ENCODE data around the gene PPP2R2B. TPM values are rescaled to one million over a fixed set of nuclear protein-coding genes. Genes with fewer than 3 reads are reported as not detected.
A peak's percentile ranks its signal among the peaks of the same experiment; 100 is the strongest.

The PPP2R2B gene
- total RNA-seq, 1 donor from 2014 or later: 0.35 TPM

DNA sequence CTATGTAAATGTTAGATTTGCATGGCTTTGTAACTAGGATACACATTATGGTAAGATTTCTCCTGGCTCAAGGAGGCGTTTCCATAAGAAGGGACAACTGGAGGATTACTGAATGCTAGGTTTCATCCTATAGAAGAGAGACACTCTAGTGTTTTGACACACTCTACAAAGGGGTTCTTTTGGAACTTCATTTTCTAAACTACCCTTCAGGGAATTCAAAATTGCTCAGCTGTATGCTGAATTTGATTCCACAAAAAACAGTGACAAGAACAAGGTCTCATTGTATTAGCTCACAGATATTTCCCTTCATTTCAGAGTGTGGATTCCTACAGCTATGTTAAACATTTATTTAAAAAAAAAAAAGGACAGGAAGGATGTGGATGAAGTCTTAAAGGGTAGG lies 151.7 kb downstream of the PPP2R2B start:
- Mint-ChIP-seq H3K4me3 (ENCODE audit: unreplicated experiment) (no peak overlapping the region), H3K9me3 (ENCODE audit: low read depth) (peaks cover 14% of the 10 kb centered on the region), H3K27ac (ENCODE audit: unreplicated experiment) (no peak overlapping the region), H3K27me3 (ENCODE audit: low read depth) (no peaks in the 10 kb centered on the region), H3K36me3 (ENCODE audit: low read depth) (peaks cover 3% of the 10 kb centered on the region), H3K4me1 (ENCODE audit: low read depth) (peaks cover 12% of the 10 kb centered on the region)
- TF ChIP-seq, protein P1, sequence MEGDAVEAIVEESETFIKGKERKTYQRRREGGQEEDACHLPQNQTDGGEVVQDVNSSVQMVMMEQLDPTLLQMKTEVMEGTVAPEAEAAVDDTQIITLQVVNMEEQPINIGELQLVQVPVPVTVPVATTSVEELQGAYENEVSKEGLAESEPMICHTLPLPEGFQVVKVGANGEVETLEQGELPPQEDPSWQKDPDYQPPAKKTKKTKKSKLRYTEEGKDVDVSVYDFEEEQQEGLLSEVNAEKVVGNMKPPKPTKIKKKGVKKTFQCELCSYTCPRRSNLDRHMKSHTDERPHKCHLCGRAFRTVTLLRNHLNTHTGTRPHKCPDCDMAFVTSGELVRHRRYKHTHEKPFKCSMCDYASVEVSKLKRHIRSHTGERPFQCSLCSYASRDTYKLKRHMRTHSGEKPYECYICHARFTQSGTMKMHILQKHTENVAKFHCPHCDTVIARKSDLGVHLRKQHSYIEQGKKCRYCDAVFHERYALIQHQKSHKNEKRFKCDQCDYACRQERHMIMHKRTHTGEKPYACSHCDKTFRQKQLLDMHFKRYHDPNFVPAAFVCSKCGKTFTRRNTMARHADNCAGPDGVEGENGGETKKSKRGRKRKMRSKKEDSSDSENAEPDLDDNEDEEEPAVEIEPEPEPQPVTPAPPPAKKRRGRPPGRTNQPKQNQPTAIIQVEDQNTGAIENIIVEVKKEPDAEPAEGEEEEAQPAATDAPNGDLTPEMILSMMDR (IDR thresholded peaks at IDR 0.05): no peak
- DNase-seq (ENCODE audit: low spot score): no peak

GRCh38 chr5:146726020-146726419 lies 152.5 kb downstream of the PPP2R2B start:
- no peak overlapping the region for H3K27ac Mint-ChIP-seq (ENCODE audit: unreplicated experiment)
- no peak for DNase-seq (ENCODE audit: low spot score)
- TF ChIP-seq, protein P1 (IDR thresholded peaks at IDR 0.05): no peak
- no peaks in the 10 kb centered on the region for H3K27me3 Mint-ChIP-seq (ENCODE audit: low read depth)
- H3K36me3 Mint-ChIP-seq (ENCODE audit: low read depth): peaks cover 3% of the 10 kb centered on the region
- peaks cover 5% of the 10 kb centered on the region for H3K4me1 Mint-ChIP-seq (ENCODE audit: low read depth)
- H3K9me3 Mint-ChIP-seq (ENCODE audit: low read depth): peaks cover 14% of the 10 kb centered on the region
- no peak overlapping the region for H3K4me3 Mint-ChIP-seq (ENCODE audit: unreplicated experiment)

DNA sequence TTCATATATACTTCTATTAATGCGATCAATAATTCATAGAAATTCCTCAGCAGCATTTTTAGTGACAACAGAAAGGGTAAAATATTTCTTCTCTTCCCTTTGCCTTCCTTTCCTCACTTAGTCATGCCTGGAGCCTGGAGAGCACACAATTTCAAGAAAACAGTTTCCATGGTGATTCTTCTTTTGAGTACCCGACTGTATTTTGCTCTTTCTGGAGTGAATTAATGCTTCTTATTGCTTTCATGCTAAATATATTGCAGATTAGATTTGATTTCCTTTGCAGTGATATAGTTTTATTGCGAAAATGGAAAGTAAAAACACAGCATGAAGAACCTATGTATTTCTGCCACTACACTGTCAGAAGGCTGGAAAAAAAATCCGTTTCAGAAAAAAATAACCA lies 153.5 kb downstream of the PPP2R2B start:
- TF ChIP-seq, protein P1 (IDR thresholded peaks at IDR 0.05): no peak
- Mint-ChIP-seq H3K27me3 (ENCODE audit: low read depth) (no peaks in the 10 kb centered on the region), H3K4me1 (ENCODE audit: low read depth) (peaks cover 5% of the 10 kb centered on the region), H3K36me3 (ENCODE audit: low read depth) (peaks cover 3% of the 10 kb centered on the region), H3K9me3 (ENCODE audit: low read depth) (peaks cover 14% of the 10 kb centered on the region), H3K27ac (ENCODE audit: unreplicated experiment) (no peak overlapping the region), H3K4me3 (ENCODE audit: unreplicated experiment) (no peak overlapping the region)
- DNase-seq (ENCODE audit: low spot score): no peak

DNA sequence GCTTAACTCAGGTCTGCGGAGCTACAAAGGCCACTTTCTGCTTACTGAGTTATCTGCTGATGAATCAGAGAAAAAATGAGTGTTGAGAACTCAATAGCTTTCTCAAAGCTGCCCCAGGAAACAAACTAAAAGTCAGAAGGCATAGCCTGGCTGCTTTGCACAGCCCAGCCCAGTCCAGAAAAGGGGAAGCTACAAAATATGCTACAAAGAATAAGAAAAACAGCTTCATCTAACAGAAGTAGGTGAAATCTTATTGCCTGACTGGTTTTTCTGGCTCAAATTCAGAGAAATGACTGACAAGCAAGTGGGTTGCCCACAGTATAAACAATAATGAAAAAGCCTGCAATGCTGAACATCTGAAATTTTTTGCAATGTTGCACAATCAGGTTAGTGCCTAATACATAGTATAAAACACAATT lies 156.2 kb downstream of the PPP2R2B start:
- no peak for DNase-seq (ENCODE audit: low spot score)
- H3K27me3 Mint-ChIP-seq (ENCODE audit: low read depth): peaks cover 3% of the 10 kb centered on the region
- H3K36me3 Mint-ChIP-seq (ENCODE audit: low read depth): no peaks in the 10 kb centered on the region
- no peak overlapping the region for H3K4me3 Mint-ChIP-seq (ENCODE audit: unreplicated experiment)
- peaks cover 5% of the 10 kb centered on the region for H3K4me1 Mint-ChIP-seq (ENCODE audit: low read depth)
- H3K9me3 Mint-ChIP-seq (ENCODE audit: low read depth): peaks cover 3% of the 10 kb centered on the region
- TF ChIP-seq, protein P1 (IDR thresholded peaks at IDR 0.05): no peak
- peak overlapping the region; percentile 64 for H3K27ac Mint-ChIP-seq (ENCODE audit: unreplicated experiment)

GRCh38 chr5:146721073-146721815 lies 157.3 kb downstream of the PPP2R2B start:
- H3K9me3 Mint-ChIP-seq (ENCODE audit: low read depth): peaks cover 3% of the 10 kb centered on the region
- no peak overlapping the region for H3K27ac Mint-ChIP-seq (ENCODE audit: unreplicated experiment)
- peaks cover 5% of the 10 kb centered on the region for H3K4me1 Mint-ChIP-seq (ENCODE audit: low read depth)
- no peak for DNase-seq (ENCODE audit: low spot score)
- H3K4me3 Mint-ChIP-seq (ENCODE audit: unreplicated experiment): no peak overlapping the region
- no peaks in the 10 kb centered on the region for H3K36me3 Mint-ChIP-seq (ENCODE audit: low read depth)
- H3K27me3 Mint-ChIP-seq (ENCODE audit: low read depth): peaks cover 3% of the 10 kb centered on the region
- TF ChIP-seq, protein P1 (IDR thresholded peaks at IDR 0.05): no peak
